Sigmoid colon (tissue), 4 donors: ENCODE results near the gene RAB31.

Source experiments
- EP300 ChIP-seq, 4 donors: sonication (generic); formaldehyde crosslinking; IDR thresholded peaks; one replicate each; pipeline ENCODE4 v1.6.1; 2017; ENCODE audit warnings: antibody characterized with exemption in 4 of 4
- POLR2A ChIP-seq, 2 donors: fragments of 450-650 bp; IDR thresholded peaks; one replicate each; pipeline ENCODE4 v1.6.1; 2016; ENCODE audit warnings: antibody characterized with exemption in 2 of 2, mild to moderate bottlenecking in 2 of 2, moderate library complexity in 2 of 2
- POLR2AphosphoS5 ChIP-seq, 4 donors: sonication (generic); formaldehyde crosslinking; IDR thresholded peaks; one replicate each; pipeline ENCODE4 v1.6.1; 2017; ENCODE audit warnings: antibody characterized with exemption in 4 of 4
- TF ChIP-seq, protein P1 (sequence below), 4 experiments: fragments of 450-650 bp in 3 of 4; fragments of 200-600 bp in 1 of 4; IDR thresholded peaks; one replicate each; pipeline ENCODE4 v1.5.1; 2016 to 2019; ENCODE audit warnings: antibody characterized with exemption in 4 of 4, mild to moderate bottlenecking in 3 of 4, moderate library complexity in 2 of 4

DNA sequence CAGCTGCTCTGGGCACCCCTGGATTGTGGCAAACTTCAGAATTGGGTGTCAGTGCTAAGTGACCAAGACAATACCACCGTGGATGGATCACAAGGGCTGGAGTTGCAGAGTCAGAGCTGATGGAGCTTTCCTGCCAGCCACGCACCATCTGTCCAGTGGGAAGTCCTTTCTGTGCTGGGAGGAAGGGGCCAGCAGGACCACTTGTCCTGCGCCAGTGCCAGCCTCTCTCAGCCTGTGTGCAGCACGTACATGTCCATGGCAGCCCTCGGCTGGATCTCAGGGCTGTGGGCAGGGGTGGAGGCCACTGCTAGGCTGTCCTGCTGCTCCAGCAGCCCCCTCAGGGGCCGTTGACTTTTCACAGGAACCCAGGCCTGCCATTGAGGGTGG lies 33.3 kb downstream of the RAB31 start:
- TF ChIP-seq EP300 (IDR thresholded peaks at IDR 0.05) (no peak), POLR2A (IDR thresholded peaks at IDR 0.05) (no peak), POLR2AphosphoS5 (IDR thresholded peaks at IDR 0.05) (no peak)
- TF ChIP-seq, protein P1, sequence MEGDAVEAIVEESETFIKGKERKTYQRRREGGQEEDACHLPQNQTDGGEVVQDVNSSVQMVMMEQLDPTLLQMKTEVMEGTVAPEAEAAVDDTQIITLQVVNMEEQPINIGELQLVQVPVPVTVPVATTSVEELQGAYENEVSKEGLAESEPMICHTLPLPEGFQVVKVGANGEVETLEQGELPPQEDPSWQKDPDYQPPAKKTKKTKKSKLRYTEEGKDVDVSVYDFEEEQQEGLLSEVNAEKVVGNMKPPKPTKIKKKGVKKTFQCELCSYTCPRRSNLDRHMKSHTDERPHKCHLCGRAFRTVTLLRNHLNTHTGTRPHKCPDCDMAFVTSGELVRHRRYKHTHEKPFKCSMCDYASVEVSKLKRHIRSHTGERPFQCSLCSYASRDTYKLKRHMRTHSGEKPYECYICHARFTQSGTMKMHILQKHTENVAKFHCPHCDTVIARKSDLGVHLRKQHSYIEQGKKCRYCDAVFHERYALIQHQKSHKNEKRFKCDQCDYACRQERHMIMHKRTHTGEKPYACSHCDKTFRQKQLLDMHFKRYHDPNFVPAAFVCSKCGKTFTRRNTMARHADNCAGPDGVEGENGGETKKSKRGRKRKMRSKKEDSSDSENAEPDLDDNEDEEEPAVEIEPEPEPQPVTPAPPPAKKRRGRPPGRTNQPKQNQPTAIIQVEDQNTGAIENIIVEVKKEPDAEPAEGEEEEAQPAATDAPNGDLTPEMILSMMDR (IDR thresholded peaks at IDR 0.05): no peak
